SK-N-SH (cell line): ENCODE data around the gene GAMT. TPM values are rescaled to one million over a fixed set of nuclear protein-coding genes. Genes with fewer than 3 reads are reported as not detected.
A peak's percentile ranks its signal among the peaks of the same experiment; 100 is the strongest.

Source experiments
- CTCF ChIA-PET: fragments of 300-600, 350-600 bp; formaldehyde crosslinking; extraction: SDS; loops from one replicate; lab custom pipeline; 2021; lab: Yijun Ruan, JAX
- POLR2A ChIA-PET: fragments of 350-600 bp; sonication (Branson Sonifier 250); formaldehyde crosslinking; extraction: SDS; loops from one replicate; lab custom pipeline; 2020; ENCODE audit warnings: antibody characterized with exemption, inconsistent platforms; lab: Yijun Ruan, JAX
- DNase-seq: peaks from one replicate; pipeline ENCODE4 v3.0.0; 2012
- H2AFZ ChIP-seq: fragments of 200-600 bp; sonication (generic); 2 replicates; pipeline ENCODE4 v1.8.1; 2016; ENCODE audit warnings: antibody characterized with exemption, mild to moderate bottlenecking, low read depth
- H3F3A ChIP-seq: fragments of 200-600 bp; sonication (generic); replicated peaks from 2 replicates; pipeline ENCODE3; 2016; ENCODE audit warnings: antibody characterized with exemption, mild to moderate bottlenecking; ENCODE audit not compliant: insufficient read depth
- H3K27ac ChIP-seq, 2 experiments: fragments of 200-500 bp in 1 of 2; fragments of 200-600 bp in 1 of 2; sonication (Bioruptor generic) in 1 of 2; sonication (generic), shearing (Covaris generic) in 1 of 2; 2 replicates each; pipeline versions ENCODE4 v1.5.1 to v1.6.1; 2014 to 2016; ENCODE audit warnings: low read depth in 2 of 2, inconsistent platforms in 1 of 2, low read length in 1 of 2, mild to moderate bottlenecking in 1 of 2, mixed read lengths in 1 of 2
- H3K27me3 ChIP-seq: fragments of 200-600 bp; sonication (generic), shearing (Covaris generic); 2 replicates; pipeline ENCODE4 v1.6.1; 2016; ENCODE audit warnings: mixed run types; ENCODE audit not compliant: insufficient read depth
- H3K36me3 ChIP-seq, 2 experiments: fragments of 200-500 bp in 1 of 2; fragments of 200-600 bp in 1 of 2; sonication (Bioruptor generic) in 1 of 2; sonication (generic) in 1 of 2; replicated peaks in 1 of 2; 2 replicates each; pipeline versions ENCODE3 to v1.5.1; 2014 to 2016; ENCODE audit warnings: low read length in 1 of 2, mild to moderate bottlenecking in 1 of 2; ENCODE audit not compliant: insufficient read depth in 2 of 2, control insufficient read depth in 1 of 2
- H3K4me1 ChIP-seq, 2 experiments: fragments of 200-500 bp in 1 of 2; fragments of 200-600 bp in 1 of 2; sonication (Bioruptor generic) in 1 of 2; sonication (generic), shearing (Covaris generic) in 1 of 2; 2 replicates each; pipeline versions ENCODE4 v1.5.1 to v1.6.1; 2014 to 2016; ENCODE audit warnings: low read depth in 1 of 2, low read length in 1 of 2, mixed run types in 1 of 2; ENCODE audit not compliant: insufficient read depth in 2 of 2, control insufficient read depth in 1 of 2
- H3K4me2 ChIP-seq: fragments of 200-600 bp; sonication (generic), shearing (Covaris generic); 2 replicates; pipeline ENCODE4 v1.6.1; 2017; ENCODE audit warnings: mixed run types
- H3K4me3 ChIP-seq, 2 experiments: fragments of 200-500 bp in 1 of 2; fragments of 200-600 bp in 1 of 2; sonication (Bioruptor generic) in 1 of 2; sonication (generic), shearing (Covaris generic) in 1 of 2; 2 replicates each; pipeline versions ENCODE4 v1.5.1 to v1.8.1; 2014 to 2016; ENCODE audit warnings: low read depth in 2 of 2, inconsistent platforms in 1 of 2, low read length in 1 of 2, mild to moderate bottlenecking in 1 of 2, mixed read lengths in 1 of 2, moderate library complexity in 1 of 2
- H3K79me2 ChIP-seq: fragments of 200-600 bp; sonication (generic); 2 replicates; pipeline ENCODE4 v1.8.1; 2017; ENCODE audit warnings: mild to moderate bottlenecking; ENCODE audit not compliant: insufficient read depth
- H3K9ac ChIP-seq: fragments of 200-600 bp; sonication (generic); 2 replicates; pipeline ENCODE4 v1.6.1; 2017; ENCODE audit warnings: mixed run types
- H3K9me2 ChIP-seq: fragments of 200-600 bp; sonication (generic); 2 replicates; pipeline ENCODE4 v1.6.1; 2017; ENCODE audit warnings: mixed run types
- H3K9me3 ChIP-seq: fragments of 200-600 bp; sonication (generic); 2 replicates; pipeline ENCODE4 v1.6.1; 2017; ENCODE audit warnings: mixed run types, mild to moderate bottlenecking, moderate library complexity
- H4K20me1 ChIP-seq: fragments of 200-600 bp; sonication (generic); 2 replicates; pipeline ENCODE4 v1.6.1; 2017; ENCODE audit warnings: mild to moderate bottlenecking, mixed run types; ENCODE audit not compliant: insufficient read depth
- CHD2 ChIP-seq: fragments of 150-350 bp; IDR thresholded peaks from 2 replicates; pipeline ENCODE4 v1.6.1; 2018; ENCODE audit warnings: low read length; ENCODE audit not compliant: partially characterized antibody
- CTCF ChIP-seq: fragments of 200-600 bp; sonication (generic); IDR thresholded peaks from 2 replicates; pipeline ENCODE4 v1.6.1; 2017; ENCODE audit warnings: antibody characterized with exemption, mild to moderate bottlenecking, moderate library complexity
- EP300 ChIP-seq, 2 experiments: IDR thresholded peaks; 2 replicates each; pipeline versions ENCODE4 v1.4.0 to v1.6.1; 2012; ENCODE audit warnings: borderline replicate concordance in 1 of 2, low read depth in 1 of 2, low read length in 1 of 2
- EZH2phosphoT487 ChIP-seq: fragments of 200-600 bp; sonication (generic); IDR thresholded peaks from 2 replicates; pipeline ENCODE4 v1.6.1; 2017; ENCODE audit warnings: low read depth, mixed run types, mild to moderate bottlenecking, antibody characterized with exemption, moderate library complexity, borderline replicate concordance
- FOXJ3 ChIP-seq: sonication (generic); formaldehyde crosslinking; IDR thresholded peaks from 2 replicates; pipeline ENCODE4 v1.5.1; 2020; ENCODE audit warnings: mild to moderate bottlenecking, missing genetic modification reagents
- FOXM1 ChIP-seq: IDR thresholded peaks from 2 replicates; pipeline ENCODE4 v1.4.0; 2012; ENCODE audit warnings: low read depth, mild to moderate bottlenecking
- IRF3 ChIP-seq: fragments of 150-350 bp; IDR thresholded peaks from 2 replicates; pipeline ENCODE4 v1.6.1; 2016; ENCODE audit warnings: mild to moderate bottlenecking, low read depth, low read length
- MAX ChIP-seq: IDR thresholded peaks from 2 replicates; pipeline ENCODE4 v1.4.0; 2012; ENCODE audit warnings: low read depth
- MXI1 ChIP-seq: IDR thresholded peaks from 2 replicates; pipeline ENCODE4 v1.6.1; 2012; ENCODE audit warnings: mild to moderate bottlenecking, low read depth, low read length, improper control_type of control experiment
- NFIC ChIP-seq: IDR thresholded peaks from 2 replicates; pipeline ENCODE4 v1.4.0; 2012; ENCODE audit warnings: borderline replicate concordance
- NRF1 ChIP-seq: IDR thresholded peaks from 2 replicates; pipeline ENCODE4 v1.6.1; 2012; ENCODE audit warnings: low read depth, mild to moderate bottlenecking, low read length
- PBX3 ChIP-seq: IDR thresholded peaks from 2 replicates; pipeline ENCODE4; 2012
- RAD21 ChIP-seq: IDR thresholded peaks from 2 replicates; pipeline ENCODE4 v1.6.1; 2012; ENCODE audit warnings: mild to moderate bottlenecking, low read length
- RCOR1 ChIP-seq: fragments of 150-350 bp; IDR thresholded peaks from 2 replicates; pipeline ENCODE4 v1.6.1; 2017; ENCODE audit warnings: antibody characterized with exemption, low read length
- RXRA ChIP-seq: IDR thresholded peaks from 2 replicates; pipeline ENCODE4 v1.4.0; 2012; ENCODE audit warnings: low read depth, mild to moderate bottlenecking, borderline replicate concordance
- SIN3A ChIP-seq: IDR thresholded peaks from 2 replicates; pipeline ENCODE4 v1.6.1; 2012; ENCODE audit warnings: low read depth, mild to moderate bottlenecking, low read length, moderate library complexity, borderline replicate concordance
- SMC3 ChIP-seq: IDR thresholded peaks from 2 replicates; pipeline ENCODE4 v1.6.1; 2012; ENCODE audit warnings: low read depth, low read length, improper control_type of control experiment
- TAF1 ChIP-seq: IDR thresholded peaks from 2 replicates; pipeline ENCODE4 v1.6.1; 2012; ENCODE audit warnings: low read depth, mild to moderate bottlenecking, low read length, moderate library complexity, borderline replicate concordance
- TCF12 ChIP-seq: IDR thresholded peaks from 2 replicates; pipeline ENCODE4 v1.4.0; 2012
- TEAD4 ChIP-seq: IDR thresholded peaks from 2 replicates; pipeline ENCODE4 v1.4.0; 2012; ENCODE audit warnings: mild to moderate bottlenecking, borderline replicate concordance; ENCODE audit not compliant: insufficient read depth
- YY1 ChIP-seq: IDR thresholded peaks from 2 replicates; pipeline ENCODE4 v1.4.0; 2012; ENCODE audit warnings: low read depth, mild to moderate bottlenecking
- WGBS: methylation state at CpG from one replicate; pipeline ENCODE4 v1.1.6; 2017; ENCODE audit warnings: low lambda C conversion rate; 5-methylcytosine and 5-hydroxymethylcytosine counted together
- polyA plus RNA-seq, 3 experiments: library from polyadenylated mRNA; depleted of rRNA; stranded (reverse); fragments of >200 nt; gene quantifications; 2 replicates each; pipeline ENCODE4 v1.2.3, GENCODE V29; 2012

Gene GAMT
- polyA plus RNA-seq, 1 of the 3 experiments (the other 2 are of a cell fraction) = 85.3 TPM

GRCh38 chr19:1409204-1410005 is 8.1 kb upstream of the GAMT start (continued):
- no peak for TF ChIP-seq FOXM1
- TF ChIP-seq SIN3A = no peak

- Histone ChIP-seq H3K27ac (peak overlapping the region; percentile 70 to 82), H4K20me1 (peaks cover 51% of the 10 kb centered on the region), H3K9me3 (no peaks in the 10 kb centered on the region), H3F3A (peaks cover 13% of the 10 kb centered on the region), H2AFZ (no peak overlapping the region), H3K4me1 (peaks cover 6 to 29% of the 10 kb centered on the region in 2 experiments; a peak in 2 of 4 replicates), H3K27me3 (no peaks in the 10 kb centered on the region), H3K79me2 (peaks cover 59% of the 10 kb centered on the region), H3K36me3 (peaks cover 0 to 10% of the 10 kb centered on the region in 2 experiments), H3K4me2 (peak overlapping the region; percentile 99), H3K9ac (peak overlapping the region; percentile 95), H3K9me2 (no peaks in the 10 kb centered on the region), H3K4me3 (peak overlapping the region; percentile 83 to 86)
- DNase-seq = peak; percentile 71
- POLR2A ChIA-PET = interaction anchor here (0.6 to 1.4 kb wide), 3 partner anchors 12 to 139 kb away, joined by 3 to 5 read pairs (median 3); partner anchors contain the start of gene CIRBP
- 3% methylated on average over 12 of the region's 69 CpGs for WGBS
- CTCF ChIA-PET = interaction anchor here (1.0 to 2.2 kb wide), 5 partner anchors 10 to 92 kb away, joined by 3 to 8 read pairs (median 4); no protein-coding TSS in a partner anchor
- TF ChIP-seq RCOR1 = no peak
- no peak for TF ChIP-seq EP300 (IDR thresholded peaks at IDR 0.05; ENCODE audit: borderline replicate concordance in 1 of 2, low read depth in 1 of 2, low read length in 1 of 2)
- TF ChIP-seq NRF1 = no peak
- TF ChIP-seq TAF1 = no peak
- peak; percentile 38; the same call in 1 of the 2 replicates for TF ChIP-seq MAX
- no peak for TF ChIP-seq EZH2phosphoT487
- no peak for TF ChIP-seq CTCF
- TF ChIP-seq IRF3 = no peak
- TF ChIP-seq RAD21 = no peak
- no peak for TF ChIP-seq TEAD4
- no peak for TF ChIP-seq TCF12
- 0 out of 2 replicates have a peak, but pooled peaks have one; percentile 29 for TF ChIP-seq YY1
- TF ChIP-seq PBX3 = no peak
- TF ChIP-seq FOXM1 = no peak
- no peak for TF ChIP-seq CHD2
- peak; percentile 29; the same call in 1 of the 2 replicates for TF ChIP-seq SIN3A
- no peak for TF ChIP-seq NFIC
- TF ChIP-seq FOXJ3 (CRISPR knock-in tag) = no peak
- TF ChIP-seq RXRA = no peak
- TF ChIP-seq SMC3 = no peak
- peak; percentile 79 for TF ChIP-seq MXI1
These were observed 7.2 kb upstream of the GAMT start for GRCh38 chr19:1408300-1409203.
